ENCODE results near the gene TRABD2A.
"Not testable (repeated sequence)": the region's sequence is repeated elsewhere in the genome, so short reads cannot be mapped to it uniquely, and the experiment has no call there.

Gene TRABD2A

DNA sequence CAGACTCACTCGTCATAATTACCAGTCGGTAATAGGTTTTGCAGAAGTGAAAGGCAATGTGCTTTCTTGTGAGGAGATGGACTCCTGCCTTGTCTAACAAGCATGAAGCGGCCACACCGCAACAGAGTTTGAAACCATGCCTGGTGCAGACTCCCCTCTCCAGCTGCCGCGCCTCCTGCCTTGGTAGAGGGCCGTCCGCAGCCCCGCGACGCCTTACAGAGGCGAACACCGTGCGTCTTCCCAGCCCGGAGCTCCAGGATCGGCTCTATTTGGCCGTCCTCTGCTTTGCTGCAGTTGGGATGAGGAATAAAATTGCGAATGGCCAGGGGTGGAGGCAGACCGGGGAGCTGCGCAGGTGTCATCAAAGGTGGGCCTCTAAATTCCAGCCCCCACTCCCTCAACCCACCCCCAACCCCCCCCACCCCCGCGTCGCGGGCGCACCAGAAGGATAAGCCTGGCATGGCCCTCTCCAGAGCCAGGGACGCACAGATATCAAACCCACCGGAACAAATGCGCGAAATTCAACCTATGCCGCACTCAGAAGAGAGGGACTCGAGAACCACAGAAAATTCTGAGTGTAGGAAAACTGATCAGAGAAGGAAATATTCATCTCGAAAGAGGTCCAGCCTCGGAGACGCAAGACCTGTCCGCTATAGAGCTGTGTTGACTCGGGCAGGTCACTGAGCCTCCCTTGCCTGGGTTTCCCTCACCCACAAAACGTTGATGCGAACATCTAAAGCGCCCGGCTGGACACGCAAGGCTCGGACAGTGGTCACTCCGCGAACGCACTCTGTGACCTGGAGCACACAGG lies 1.1 kb downstream of the TRABD2A start:
- DNase-seq (ENCODE audit: low read depth) = no peak

DNA sequence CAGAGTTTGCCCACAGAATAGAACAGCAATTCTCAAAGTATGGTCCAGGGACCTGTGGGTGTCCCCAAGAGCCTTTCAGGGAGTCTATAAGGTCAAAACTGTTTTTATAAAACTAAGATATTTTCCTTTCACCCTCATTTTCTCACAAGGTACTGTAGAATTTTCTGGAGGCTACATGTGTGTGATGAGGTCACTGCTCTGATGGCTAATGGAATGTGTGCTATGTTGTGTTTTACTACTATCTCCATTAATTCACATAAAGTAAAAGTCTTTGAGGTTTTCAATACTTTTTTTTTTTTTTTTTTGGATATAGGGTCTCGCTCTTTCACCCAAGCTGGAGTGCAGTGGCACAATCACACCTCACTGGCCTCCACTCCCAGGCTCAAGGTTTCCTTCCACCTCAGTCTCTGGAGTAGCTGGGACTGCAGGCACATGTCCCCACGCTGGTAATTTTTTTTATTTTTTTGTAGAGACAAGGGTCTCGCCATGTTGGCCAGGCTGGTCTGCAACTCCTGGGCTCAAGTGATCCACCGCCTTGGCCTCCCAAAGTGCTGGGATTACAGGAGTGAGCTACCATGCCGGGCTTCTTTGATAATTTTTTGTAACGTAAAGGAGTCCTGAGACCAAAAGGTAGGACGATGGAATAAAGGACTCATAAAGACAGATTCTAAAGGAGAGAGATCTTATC lies 1.8 kb downstream of the TRABD2A start:
- no peak for DNase-seq (ENCODE audit: low read depth)

DNA sequence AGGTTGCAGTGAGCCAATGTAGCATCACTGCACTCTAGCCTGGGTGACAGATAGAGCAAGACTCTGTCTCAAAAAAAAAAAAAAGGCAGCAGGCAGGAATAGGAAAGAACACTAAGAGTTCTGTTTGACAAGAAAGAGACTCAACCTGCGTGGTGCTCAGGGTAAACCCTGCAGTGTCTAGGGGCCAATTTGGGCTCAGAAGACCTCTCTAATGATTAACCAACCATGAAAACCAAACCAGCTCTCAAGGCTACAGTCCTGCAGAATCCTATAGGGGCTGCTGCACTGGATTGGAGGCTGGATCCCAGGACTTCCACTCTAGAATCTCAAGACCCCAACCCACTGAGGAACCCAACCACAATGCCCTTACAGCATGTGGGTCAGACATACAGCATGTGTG lies 2.4 kb downstream of the TRABD2A start:
- no peak for DNase-seq (ENCODE audit: low read depth)

DNA sequence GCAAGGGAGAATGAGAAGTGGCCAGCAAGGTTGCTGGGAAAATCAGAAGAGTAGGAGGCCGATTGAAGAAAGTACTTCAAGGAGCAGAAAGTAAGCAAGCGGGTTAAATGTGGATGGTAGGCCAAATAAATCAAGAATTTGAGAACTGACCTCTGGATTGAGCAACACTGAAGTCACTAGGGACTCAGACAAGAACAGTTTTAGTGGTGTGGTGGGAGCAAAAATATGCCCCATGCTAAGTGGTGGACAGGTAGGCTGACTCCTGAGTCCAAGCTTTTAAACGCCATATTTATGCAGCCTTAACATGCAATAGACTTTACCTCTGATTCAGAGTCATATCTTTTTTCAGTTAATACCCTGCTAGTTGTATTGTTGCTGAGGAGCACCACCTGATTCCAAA lies 4.5 kb downstream of the TRABD2A start:
- no peak for DNase-seq (ENCODE audit: low read depth)

DNA sequence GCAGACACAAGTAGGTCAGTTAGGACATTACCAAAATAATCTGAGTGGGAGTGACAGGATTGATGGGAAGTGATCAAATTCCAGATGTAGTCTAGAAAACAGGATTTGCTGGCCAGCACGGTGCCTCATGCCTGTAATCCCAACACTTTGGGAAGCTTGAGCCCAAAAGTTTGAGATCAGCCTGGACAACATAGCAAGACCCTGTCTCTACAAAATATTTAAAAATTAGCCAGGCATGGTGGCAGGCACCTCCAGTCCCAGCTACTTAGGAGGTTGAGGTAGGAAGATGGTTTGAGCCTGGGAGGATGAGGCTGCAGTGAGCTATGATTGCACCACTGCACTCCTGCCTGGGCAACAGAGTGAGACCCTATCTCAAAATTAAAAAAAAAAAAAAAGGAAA lies 5.3 kb downstream of the TRABD2A start:
- DNase-seq (ENCODE audit: low read depth) = not testable (repeated sequence)

DNA sequence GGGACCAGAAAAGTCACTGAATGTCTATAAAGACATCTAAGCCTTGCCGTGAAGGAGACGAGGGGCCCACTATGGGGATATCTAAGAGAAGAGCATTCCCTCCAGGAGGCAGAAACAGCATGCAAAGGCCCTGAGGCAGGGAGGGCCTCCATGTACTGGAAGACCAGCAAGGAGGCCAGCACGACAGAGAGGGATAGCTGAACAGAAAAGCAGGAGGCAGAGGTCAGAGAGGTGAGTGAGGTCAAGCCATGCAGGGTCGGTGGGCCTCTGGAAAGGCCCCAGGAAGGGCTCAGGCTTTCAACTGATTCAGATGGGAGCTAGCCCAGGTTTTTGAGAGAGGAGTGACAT lies 5.7 kb downstream of the TRABD2A start:
- no peak for DNase-seq (ENCODE audit: low read depth)

DNA sequence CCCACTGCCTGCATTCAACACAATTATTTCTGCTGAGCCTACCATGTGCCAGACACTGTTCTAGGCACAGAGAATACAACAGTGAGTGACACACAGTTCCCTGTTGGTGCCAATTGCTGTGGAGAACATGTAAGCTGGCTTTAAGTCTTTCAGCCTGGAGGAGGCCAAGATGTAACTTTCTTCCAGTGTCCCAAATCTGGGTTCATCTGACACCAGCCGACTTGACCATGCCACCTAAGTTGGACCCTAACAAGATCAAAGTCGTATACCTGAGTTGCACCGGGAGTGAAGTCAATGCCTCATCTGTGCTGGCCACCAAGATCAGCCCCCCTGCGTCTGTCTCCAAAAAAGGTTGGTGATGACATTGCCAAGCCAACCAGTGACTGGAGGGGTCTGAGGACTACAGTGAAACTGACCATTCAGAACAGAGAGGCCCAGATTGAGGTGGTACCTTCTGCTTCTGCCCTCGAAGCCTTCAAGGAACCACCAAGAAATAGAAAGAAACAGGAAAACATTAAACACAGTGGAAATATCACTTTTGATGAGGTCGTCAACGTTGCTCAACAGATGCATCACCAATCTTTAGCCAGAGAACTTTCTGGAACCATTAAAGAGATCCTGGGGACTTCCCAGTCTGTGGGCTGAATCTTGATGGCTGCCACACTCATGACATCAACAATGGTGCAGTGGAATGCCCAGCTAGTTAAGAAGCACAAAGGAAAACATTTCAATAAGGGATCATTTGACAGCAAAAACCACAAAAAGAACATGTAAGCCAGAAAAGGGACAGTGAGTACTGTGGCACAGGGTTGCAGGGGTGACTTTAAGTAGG lies 6.3 kb downstream of the TRABD2A start:
- DNase-seq (ENCODE audit: low read depth) = no peak

DNA sequence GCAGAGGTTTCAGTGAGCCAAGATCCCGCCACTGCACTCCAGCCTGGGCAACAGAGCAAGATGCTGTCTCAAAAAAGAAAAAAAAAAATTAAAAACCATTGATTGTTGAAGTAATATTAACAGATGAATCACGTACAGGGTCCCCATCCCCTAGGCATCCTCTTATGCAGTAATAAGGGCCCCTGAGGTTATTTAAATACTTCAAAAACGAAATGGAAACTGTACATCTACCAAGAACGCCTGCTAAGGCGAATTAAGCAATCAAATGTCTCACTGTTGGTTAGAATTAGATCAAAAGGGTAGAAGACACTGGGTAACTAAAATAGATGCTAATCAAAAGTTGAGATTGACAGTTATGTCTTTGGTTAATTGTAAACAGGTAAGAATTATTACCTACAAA lies 7.5 kb downstream of the TRABD2A start:
- no peak for DNase-seq (ENCODE audit: low read depth)

DNA sequence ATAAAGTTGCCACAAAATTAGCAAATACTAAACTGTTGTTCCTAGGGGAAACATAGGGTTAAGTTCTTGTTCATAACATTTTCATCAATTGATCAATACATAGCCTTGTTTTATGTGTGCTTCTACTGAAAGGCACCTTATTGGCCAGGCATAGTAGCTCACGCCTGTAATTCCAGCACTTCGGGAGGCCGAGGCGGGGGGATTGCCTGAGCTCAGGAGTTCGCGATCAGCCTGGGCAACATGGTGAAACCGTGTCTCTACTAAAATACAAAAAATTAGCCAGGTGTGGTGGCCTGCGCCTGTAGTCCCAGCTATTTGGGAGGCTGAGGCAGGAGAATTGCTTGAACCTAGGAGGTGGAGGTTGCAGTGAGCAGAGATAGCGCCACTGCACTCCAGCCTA lies 8.2 kb downstream of the TRABD2A start:
- DNase-seq (ENCODE audit: low read depth) = not testable (repeated sequence)

DNA sequence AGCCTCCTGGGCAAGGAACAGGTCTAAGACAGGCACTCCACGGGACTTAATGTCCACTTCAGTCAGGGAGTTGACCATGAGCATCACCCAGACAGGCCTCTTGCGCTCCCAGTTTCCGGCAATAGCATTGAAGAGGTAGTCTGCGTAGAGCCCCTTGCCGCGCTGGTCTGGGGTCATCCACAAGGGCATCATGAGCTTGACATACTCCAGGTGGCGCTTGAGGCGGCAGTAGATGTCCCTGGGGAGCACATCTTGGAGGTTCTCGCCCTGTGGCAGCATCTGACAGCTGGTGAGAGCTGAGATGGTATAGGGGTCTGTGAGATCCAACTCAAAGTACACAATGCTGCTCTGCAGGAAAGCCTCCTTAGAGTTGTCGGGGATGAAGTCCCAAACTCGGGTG lies 10.6 kb downstream of the TRABD2A start:
- DNase-seq (ENCODE audit: low read depth) = no peak

DNA sequence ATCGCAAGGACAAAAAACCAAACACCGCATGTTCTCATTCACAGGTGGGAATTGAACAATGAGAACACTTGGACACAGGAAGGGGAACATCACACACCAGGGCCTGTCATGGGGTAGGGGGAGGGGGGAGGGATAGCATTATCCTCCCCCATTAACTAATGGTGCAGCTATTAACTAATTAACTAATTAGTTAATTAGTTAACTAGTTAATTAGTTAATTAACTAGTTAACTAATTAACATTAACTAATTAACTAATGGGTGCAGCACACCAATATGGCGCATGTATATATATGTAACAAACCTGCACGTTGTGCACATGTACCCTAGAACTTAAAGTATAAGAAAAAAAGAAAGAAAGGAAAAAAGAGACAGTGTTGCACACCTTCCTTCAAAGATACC lies 12.6 kb downstream of the TRABD2A start:
- not testable (repeated sequence) for DNase-seq (ENCODE audit: low read depth)

DNA sequence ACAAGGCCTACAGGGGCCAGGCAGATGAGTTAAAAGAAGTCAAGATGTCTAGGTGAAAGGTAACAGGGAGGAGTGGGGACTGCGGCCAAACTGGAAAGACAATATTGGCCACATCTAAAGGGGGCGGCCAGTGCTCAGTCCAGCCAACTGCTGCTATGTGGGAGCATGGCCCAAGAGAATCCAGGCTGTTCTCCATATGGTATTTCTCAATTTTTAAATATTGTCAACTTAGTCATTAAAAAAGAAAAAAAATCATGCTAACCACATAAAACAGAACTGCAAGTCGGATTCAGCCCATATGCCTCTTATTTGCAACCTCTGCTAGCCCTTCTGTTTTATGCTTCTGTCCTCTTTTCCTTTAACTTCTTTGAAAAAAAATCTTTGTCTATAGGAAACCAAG lies 14.8 kb downstream of the TRABD2A start:
- DNase-seq (ENCODE audit: low read depth) = no peak

DNA sequence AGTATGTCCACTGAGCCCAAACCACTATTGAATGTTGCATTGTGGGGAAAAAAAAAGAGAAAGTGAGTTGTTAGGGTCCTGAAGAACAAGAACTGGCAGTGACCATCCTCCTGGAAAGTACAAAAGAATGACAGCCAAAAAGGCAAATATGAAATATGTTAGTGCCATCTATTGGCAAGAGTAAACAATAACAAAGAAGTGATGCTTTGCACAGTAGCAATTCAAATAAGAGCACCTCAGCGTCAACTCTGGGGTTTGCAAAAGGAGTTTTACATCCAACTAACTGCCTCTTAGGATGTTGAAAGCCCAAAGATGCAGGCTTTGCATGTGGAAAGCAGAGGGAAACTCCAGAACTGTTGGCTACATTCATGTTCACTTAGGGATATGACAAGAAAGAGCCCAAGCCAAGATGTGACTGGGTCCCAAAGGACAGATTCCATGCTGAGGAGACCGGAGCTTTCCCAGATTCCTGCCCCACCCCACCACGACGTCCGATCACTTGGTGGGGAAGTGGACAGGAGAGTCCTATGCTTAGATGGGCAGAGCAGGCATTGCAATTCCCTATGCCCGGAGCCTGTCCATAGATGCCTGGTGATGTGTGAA lies 15.6 kb downstream of the TRABD2A start:
- DNase-seq (ENCODE audit: low read depth) = no peak

DNA sequence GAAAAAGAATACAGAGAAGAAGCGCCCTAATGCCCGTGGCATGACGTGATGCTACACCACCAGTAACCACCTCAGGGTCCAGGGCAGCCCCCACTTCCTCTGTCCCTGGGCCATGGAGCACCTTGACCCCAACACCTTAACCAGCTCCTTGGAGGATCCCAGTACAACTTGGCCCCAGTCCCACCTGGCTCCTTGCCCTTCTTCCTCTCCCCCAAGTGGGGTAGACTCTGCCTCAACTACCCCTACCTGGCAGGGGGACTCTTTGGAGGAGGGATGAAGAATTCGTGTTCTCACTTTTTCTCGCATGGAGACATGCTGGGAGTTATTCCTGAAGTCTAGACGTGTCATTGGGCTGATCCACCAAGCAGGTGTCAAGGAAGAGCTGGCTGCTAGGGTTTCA lies 18.9 kb downstream of the TRABD2A start:
- no peak for DNase-seq (ENCODE audit: low read depth)

DNA sequence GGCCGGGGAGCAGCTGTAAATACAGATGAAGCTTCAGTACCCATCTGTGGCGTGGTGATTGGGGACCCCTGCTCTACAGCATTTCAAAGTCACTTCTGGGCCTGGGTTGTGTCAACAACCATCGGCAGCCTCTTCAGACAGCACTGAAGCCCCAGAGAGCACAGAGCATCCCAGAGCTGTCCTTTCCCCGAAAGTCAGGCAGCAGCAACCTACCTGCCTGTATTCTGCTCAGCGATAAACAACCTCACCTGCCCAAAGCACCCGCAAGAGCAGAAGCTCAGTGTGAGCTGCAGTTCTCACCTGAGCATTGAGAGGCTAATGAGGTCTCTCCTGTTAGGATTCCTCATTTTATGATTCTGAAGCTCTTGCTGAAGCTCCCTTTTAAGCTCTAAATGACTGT lies 19.3 kb downstream of the TRABD2A start:
- no peak for DNase-seq (ENCODE audit: low read depth)

DNA sequence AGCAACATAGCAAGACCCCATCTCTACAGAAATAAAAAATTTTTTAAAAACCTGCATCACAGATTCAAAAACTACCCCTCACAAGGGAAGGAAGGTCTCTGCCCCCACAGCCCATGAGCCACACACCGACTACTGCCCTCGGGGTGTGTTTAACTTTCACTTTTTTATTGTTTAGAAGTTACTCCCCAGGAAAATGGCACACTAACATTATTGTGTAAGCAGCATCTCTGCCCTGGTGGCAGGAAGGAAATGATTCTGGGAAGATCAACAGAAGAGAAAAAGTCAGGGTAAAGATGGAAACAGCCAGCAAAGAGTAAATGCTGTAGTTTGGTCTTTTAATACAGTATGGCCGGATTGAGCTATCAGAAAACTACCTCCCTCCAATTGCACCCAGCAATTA lies 21.9 kb downstream of the TRABD2A start:
- DNase-seq (ENCODE audit: low read depth) = no peak

DNA sequence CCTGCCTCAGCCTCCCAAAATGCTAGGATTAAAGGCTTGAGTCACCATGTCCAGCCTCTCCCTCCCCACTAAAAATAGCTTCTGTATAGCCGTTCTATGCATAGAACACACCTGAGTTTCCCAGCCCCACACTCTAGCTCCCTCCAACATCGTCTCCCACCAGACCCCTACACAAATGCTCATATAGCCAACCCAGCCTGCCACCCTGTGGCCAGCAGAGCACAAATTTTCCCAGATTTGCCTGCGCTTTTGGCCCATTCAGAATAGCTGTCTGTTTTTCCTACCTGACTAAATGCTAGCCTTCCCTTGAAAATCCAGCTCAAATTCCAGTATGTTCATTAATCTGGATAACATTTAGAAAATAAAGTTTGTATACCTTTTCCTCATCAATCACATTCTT lies 22.8 kb downstream of the TRABD2A start:
- no peak for DNase-seq (ENCODE audit: low read depth)

DNA sequence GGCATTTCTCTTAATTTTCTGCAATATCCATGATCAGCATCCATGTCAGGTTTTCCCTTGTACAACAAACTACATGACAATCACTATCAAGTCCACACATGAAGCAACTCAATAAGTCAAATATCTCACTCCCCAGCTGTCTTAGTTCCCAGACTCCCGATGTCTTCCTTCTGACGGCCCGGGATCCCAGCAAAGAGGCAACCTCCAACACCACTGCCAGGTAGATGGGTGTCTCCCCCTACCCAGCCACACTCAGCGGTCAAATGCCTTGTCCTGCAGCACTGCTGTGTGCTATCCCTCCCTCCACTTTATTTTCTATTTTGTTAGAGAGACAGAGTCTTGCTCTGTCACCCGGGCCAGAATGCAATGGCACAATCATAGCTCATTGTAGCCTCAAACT lies 23.3 kb downstream of the TRABD2A start:
- DNase-seq (ENCODE audit: low read depth) = no peak

DNA sequence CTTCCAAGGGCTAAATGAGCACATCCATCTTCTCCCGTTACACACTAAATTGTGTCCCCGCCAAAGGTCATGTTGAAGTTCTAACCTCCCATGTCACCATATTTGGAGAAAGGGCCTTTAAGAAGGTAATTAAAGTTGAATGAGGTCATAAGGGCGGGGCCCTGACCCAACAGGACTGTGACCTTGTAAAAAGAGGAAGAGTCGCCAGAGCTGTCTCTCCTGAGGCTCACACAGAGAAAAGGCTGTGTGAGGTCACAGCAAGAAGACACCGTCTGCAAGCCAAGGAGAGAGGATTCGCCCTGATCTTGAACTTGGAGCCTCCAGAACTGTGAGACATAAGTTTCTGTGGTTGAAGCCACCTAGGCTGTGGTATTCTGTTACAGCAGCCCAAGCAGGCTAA lies 24.1 kb downstream of the TRABD2A start:
- no peak for DNase-seq (ENCODE audit: low read depth)

DNA sequence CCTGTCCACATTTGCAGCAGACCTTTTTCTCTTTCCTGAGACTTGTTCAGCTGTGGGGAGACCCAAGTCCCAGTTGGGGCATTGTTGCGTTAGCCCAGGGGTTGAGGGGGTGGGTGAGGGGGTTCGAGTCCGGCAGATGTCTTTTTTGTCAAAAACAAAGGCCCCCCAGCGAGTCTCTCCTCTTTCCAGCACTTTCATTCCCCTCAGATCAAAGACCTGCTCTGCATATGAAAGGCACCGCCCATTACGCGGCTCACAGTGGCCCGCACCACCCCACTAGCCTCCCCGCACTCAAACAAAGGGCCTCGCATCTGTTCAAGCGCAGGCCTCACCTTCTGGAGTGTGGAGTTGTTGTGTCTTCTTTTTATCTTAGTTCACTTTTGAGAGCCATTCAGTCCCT lies 25.2 kb downstream of the TRABD2A start:
- DNase-seq (ENCODE audit: low read depth) = no peak

DNA sequence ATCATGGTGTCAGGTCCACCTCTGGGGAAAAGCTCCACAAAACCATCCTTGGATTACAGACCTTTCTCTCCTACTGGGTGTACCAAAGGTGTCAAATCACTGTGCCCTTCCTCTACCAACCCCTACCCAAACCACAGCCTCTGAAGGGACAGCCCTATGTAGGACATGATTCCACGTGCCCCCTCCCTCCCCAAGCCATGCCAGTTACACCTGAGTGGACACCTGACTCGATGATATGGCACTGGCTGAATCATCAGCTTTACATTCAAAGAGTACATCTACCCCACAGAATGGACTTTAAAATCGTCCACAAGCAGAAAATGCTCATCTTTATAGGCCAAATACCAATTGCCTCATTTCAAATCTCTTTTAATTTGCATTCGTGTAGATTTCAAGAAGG lies 26.0 kb downstream of the TRABD2A start:
- no peak for DNase-seq (ENCODE audit: low read depth)

DNA sequence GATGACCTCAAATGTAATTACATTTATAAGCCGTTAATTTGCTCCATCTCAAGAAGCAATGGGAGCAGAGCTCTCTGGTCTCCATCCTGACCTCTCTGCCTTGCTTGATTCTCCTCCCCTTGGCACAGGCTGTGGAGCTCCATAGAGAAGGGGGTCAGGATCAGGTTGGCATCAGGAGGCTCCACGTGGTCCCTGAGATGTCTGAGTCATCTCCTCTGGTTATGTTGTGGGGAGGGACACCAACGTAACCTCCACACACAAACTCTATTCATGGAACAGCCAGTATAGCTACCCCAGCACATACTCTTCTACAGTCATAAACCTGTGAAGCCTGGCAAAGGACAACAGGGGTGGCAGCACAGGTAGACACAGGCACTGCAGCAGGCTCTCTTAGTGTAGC lies 29.0 kb downstream of the TRABD2A start:
- DNase-seq (ENCODE audit: low read depth) = no peak

DNA sequence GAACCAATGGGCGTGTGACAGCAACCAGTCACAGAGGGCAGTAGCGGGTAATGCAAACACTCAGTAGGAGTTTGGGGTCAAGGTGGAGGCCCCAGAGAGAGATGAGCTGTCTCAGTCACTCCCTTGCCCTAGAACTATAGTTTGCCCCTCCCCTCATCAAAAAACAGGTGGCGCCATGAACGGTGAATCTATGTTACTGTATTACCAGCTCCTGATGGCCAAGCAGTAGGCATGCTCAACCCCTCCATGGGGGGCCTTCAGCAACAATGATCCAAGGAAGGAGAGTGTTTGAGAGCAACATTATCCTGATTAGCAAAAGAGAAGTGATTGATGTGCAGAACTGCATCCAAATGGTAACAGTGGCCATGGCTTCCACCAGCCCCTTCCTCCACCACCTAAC lies 30.4 kb downstream of the TRABD2A start:
- DNase-seq (ENCODE audit: low read depth) = no peak

Data from HS-5 (cell line).